HepG2 (cell line): ENCODE measurements around the gene SOSTDC1. TPM values are rescaled to one million over a fixed set of nuclear protein-coding genes. Genes with fewer than 3 reads are reported as not detected.

Experiments used
- AFF4 ChIP-seq: sonication (generic); formaldehyde crosslinking; IDR thresholded peaks from 2 replicates; pipeline ENCODE4 v1.4.0; 2020; ENCODE audit warnings: missing genetic modification reagents
- CHD4 ChIP-seq: fragments of 200-600 bp; sonication (generic); IDR thresholded peaks from 2 replicates; pipeline ENCODE4 v1.7.0; 2017; ENCODE audit warnings: mild to moderate bottlenecking, low read length, borderline replicate concordance
- HDAC1 ChIP-seq: sonication (generic); formaldehyde crosslinking; IDR thresholded peaks from 2 replicates; pipeline ENCODE4 v1.5.1; 2020; ENCODE audit warnings: mild to moderate bottlenecking, missing genetic modification reagents
- HMGXB3 ChIP-seq: sonication (generic); formaldehyde crosslinking; IDR thresholded peaks from 2 replicates; pipeline ENCODE4 v1.4.0; 2020; ENCODE audit warnings: missing genetic modification reagents, borderline replicate concordance
- KAT2B ChIP-seq: fragments of 150-350 bp; IDR thresholded peaks from 2 replicates; pipeline ENCODE4 v1.6.1; 2014; ENCODE audit warnings: low read depth, low read length, borderline replicate concordance
- POLR2AphosphoS2 ChIP-seq: IDR thresholded peaks from 2 replicates; pipeline ENCODE4 v1.6.1; 2011; ENCODE audit warnings: low read depth, low read length, improper control_type of control experiment
- REST ChIP-seq, 2 experiments: IDR thresholded peaks; 2 replicates each; pipeline ENCODE4 v1.6.1; 2011 to 2012; ENCODE audit warnings: low read length in 2 of 2, borderline replicate concordance in 1 of 2, low read depth in 1 of 2, mild to moderate bottlenecking in 1 of 2, moderate library complexity in 1 of 2
- SNAPC5 ChIP-seq: sonication (generic); formaldehyde crosslinking; IDR thresholded peaks from 2 replicates; pipeline ENCODE4 v1.8.1; 2023; ENCODE audit warnings: mild to moderate bottlenecking, missing genetic modification reagents, borderline replicate concordance
- TARDBP ChIP-seq: sonication (generic); formaldehyde crosslinking; IDR thresholded peaks from 2 replicates; pipeline ENCODE4 v1.8.0; 2022; ENCODE audit warnings: mild to moderate bottlenecking, missing genetic modification reagents
- TFDP1 ChIP-seq: IDR thresholded peaks from 2 replicates; pipeline ENCODE4 v1.6.1; 2016; ENCODE audit warnings: missing compliant biosample characterization, missing genetic modification reagents, borderline replicate concordance
- WIZ ChIP-seq: sonication (generic); formaldehyde crosslinking; IDR thresholded peaks from 2 replicates; pipeline ENCODE4 v1.5.1; 2020; ENCODE audit warnings: mild to moderate bottlenecking, missing genetic modification reagents
- ZMAT3 ChIP-seq: sonication (generic); formaldehyde crosslinking; conservative IDR thresholded peaks from 2 replicates; pipeline ENCODE4 v1.7.0; 2021; ENCODE audit warnings: missing genetic modification reagents
- ZNF20 ChIP-seq: sonication (generic); formaldehyde crosslinking; IDR thresholded peaks from 2 replicates; pipeline ENCODE4 v1.4.0; 2020; ENCODE audit warnings: mild to moderate bottlenecking, moderate library complexity, missing genetic modification reagents
- ZNF562 ChIP-seq: sonication (generic); formaldehyde crosslinking; IDR thresholded peaks from 2 replicates; pipeline ENCODE4 v1.8.0; 2022; ENCODE audit warnings: missing genetic modification reagents, borderline replicate concordance
- ZSCAN12 ChIP-seq: sonication (generic); formaldehyde crosslinking; IDR thresholded peaks from 2 replicates; pipeline ENCODE4 v1.9.0; 2021; ENCODE audit warnings: mild to moderate bottlenecking, missing genetic modification reagents
- polyA plus RNA-seq, 8 experiments: library from polyadenylated mRNA; depleted of rRNA in 3 of 8; stranded (reverse) in 7 of 8; unstranded in 1 of 8; fragments of >200 nt; fragmentation: Illumina TruSeq in 4 of 8; extraction: Trizol in 4 of 8; gene quantifications; 2 replicates each; pipeline versions ENCODE4 v1.2.1 to v1.2.3, GENCODE V29; 2011 to 2016; ENCODE audit warnings: low read depth in 4 of 8, missing spikeins in 1 of 8, mixed read lengths in 1 of 8; ENCODE audit not compliant: insufficient read depth in 1 of 8
- total RNA-seq, 5 experiments: library from RNA; depleted of rRNA; stranded (reverse); fragments of >200 nt; fragmentation: Illumina TruSeq; extraction: Trizol; gene quantifications; 2 replicates each; pipeline ENCODE4 v1.2.3, GENCODE V29; 2016; ENCODE audit warnings: low read depth in 1 of 5

The SOSTDC1 gene
- total and polyA plus RNA-seq, 2 of the 13 experiments (the other 11 are each of a cell fraction or from before 2014, with no cell fraction given) = not detected

GRCh38 chr7:16420649-16421332 is 44.7 kb downstream of the SOSTDC1 start (continued):
- no peak for TF ChIP-seq KAT2B
- TF ChIP-seq AFF4 = no peak
- TF ChIP-seq POLR2AphosphoS2 = no peak
- TF ChIP-seq HDAC1 (CRISPR knock-in tag) = peak; percentile 16; the same call in 1 of the 2 replicates
- TF ChIP-seq ZNF20 (CRISPR knock-in tag) = no peak
- TF ChIP-seq ZSCAN12 = no peak; the same call in 1 of the 2 replicates
- no peak for TF ChIP-seq ZNF562
- 0 out of 4 replicates have a peak, but pooled peaks of 1 of the 2 experiments have one; percentile 6 for TF ChIP-seq REST (IDR thresholded peaks at IDR 0.05; ENCODE audit: borderline replicate concordance in 1 of 2, low read depth in 1 of 2, low read length in 2 of 2)
- peak; percentile 19; the same call in 1 of the 2 replicates for TF ChIP-seq TARDBP
- TF ChIP-seq HMGXB3 (CRISPR knock-in tag) = peak; percentile 19; the same call in 1 of the 2 replicates
- TF ChIP-seq SNAPC5 (CRISPR knock-in tag) = no peak
- no peak for TF ChIP-seq CHD4
- peak; percentile 17; the same call in 1 of the 2 replicates for TF ChIP-seq TFDP1
- TF ChIP-seq WIZ (CRISPR knock-in tag) = no peak
- peak; percentile 56; the same call in 1 of the 2 replicates for TF ChIP-seq ZMAT3 (CRISPR knock-in tag)
